ENCODE data around the gene HS3ST4. TPM values are rescaled to one million over a fixed set of nuclear protein-coding genes. Genes with fewer than 3 reads are reported as not detected.

The HS3ST4 gene
- total RNA-seq, 1 experiment from 2014 or later = not detected

GRCh38 chr16:25894093-25894492 lies 202.3 kb downstream of the HS3ST4 start:
- no peaks in the 10 kb centered on the region for H3K36me3 ChIP-seq (ENCODE audit: control insufficient read depth in 1 of 2, insufficient read depth in 2 of 2, low read length in 2 of 2)
- H3K4me2 ChIP-seq (ENCODE audit: low read length) = no peak overlapping the region
- H3K4me3 ChIP-seq (replicated peaks in 1 of 2; ENCODE audit: low read depth in 1 of 2, low read length in 2 of 2) = no peak overlapping the region
- no peaks in the 10 kb centered on the region for H3K27me3 ChIP-seq (ENCODE audit: insufficient read depth, low read length)
- no peak overlapping the region for H2AFZ ChIP-seq (ENCODE audit: low read depth, low read length, poor library complexity, severe bottlenecking)
- ATAC-seq (no peak), DNase-seq (ENCODE audit: low read depth, low spot score) (no peak)
- no peaks in the 10 kb centered on the region for H3K9me2 ChIP-seq (ENCODE audit: insufficient read depth)
- no peaks in the 10 kb centered on the region for H3K4me1 ChIP-seq (ENCODE audit: control insufficient read depth in 1 of 2, insufficient read depth in 2 of 2, low read length in 2 of 2)
- ChIA-PET CTCF (no interaction called here), POLR2A (no interaction called here), RAD21 (ENCODE audit: low non-redundant PET in 1 of 2, low total read pairs in 2 of 2, uncharacterized antibody in 2 of 2, unreplicated experiment in 2 of 2) (no interaction called here)
- H3K27ac ChIP-seq (ENCODE audit: low read depth, low read length) = no peak overlapping the region
- TF ChIP-seq ZFX (IDR thresholded peaks at IDR 0.05) (no peak), POLR2A (IDR thresholded peaks at IDR 0.05; ENCODE audit: borderline replicate concordance, extremely low read depth, insufficient read depth, insufficient read length) (no peak), FOSL1 (IDR thresholded peaks at IDR 0.05; ENCODE audit: low read depth) (no peak), CEBPB (IDR thresholded peaks at IDR 0.05; ENCODE audit: low read depth) (no peak), RAD21 (IDR thresholded peaks at IDR 0.05; ENCODE audit: low read depth) (no peak), SIN3A (IDR thresholded peaks at IDR 0.05; ENCODE audit: low read depth) (no peak), EZH2 (IDR thresholded peaks at IDR 0.05) (no peak), JUND (IDR thresholded peaks at IDR 0.05) (no peak), CTCF (IDR thresholded peaks at IDR 0.05 in 2 of 3, conservative IDR thresholded peaks at IDR 0.05 in 1 of 3; ENCODE audit: borderline replicate concordance in 1 of 3, insufficient read depth in 1 of 3, low read depth in 2 of 3, low read length in 2 of 3) (no peak), ZNF274 (IDR thresholded peaks at IDR 0.05; ENCODE audit: low read depth, low read length) (no peak), ATF3 (IDR thresholded peaks at IDR 0.05) (no peak), CBX3 (IDR thresholded peaks at IDR 0.05; ENCODE audit: low read depth) (no peak), YY1 (IDR thresholded peaks at IDR 0.05; ENCODE audit: extremely low read depth, insufficient replicate concordance, low read depth, low read length) (no peak), SRF (IDR thresholded peaks at IDR 0.05; ENCODE audit: low read depth) (no peak), EZH2phosphoT487 (IDR thresholded peaks at IDR 0.05; ENCODE audit: borderline replicate concordance) (no peak), MAX (IDR thresholded peaks at IDR 0.05) (no peak), REST (IDR thresholded peaks at IDR 0.05; ENCODE audit: low read depth) (no peak), SP1 (IDR thresholded peaks at IDR 0.05; ENCODE audit: low read depth) (no peak), EGR1 (IDR thresholded peaks at IDR 0.05; ENCODE audit: low read depth) (no peak), TCF7L2 (IDR thresholded peaks at IDR 0.05; ENCODE audit: borderline replicate concordance, extremely low read depth, insufficient read depth, insufficient read length) (no peak)
- no peaks in the 10 kb centered on the region for H3K79me2 ChIP-seq (ENCODE audit: insufficient read depth, low read length)
- H3K9ac ChIP-seq (ENCODE audit: low read length) = no peak overlapping the region
- no TSS peak for BruUV-seq (replicated peaks)
- intact Hi-C loops (cut with micrococcal nuclease) = no loop called here
- H4K20me1 ChIP-seq (ENCODE audit: insufficient read depth) = no peaks in the 10 kb centered on the region
- H3K9me3 ChIP-seq (ENCODE audit: control insufficient read depth in 1 of 2, insufficient read depth in 1 of 2, low read depth in 1 of 2, low read length in 2 of 2) = no peaks in the 10 kb centered on the region

Data from HCT116 (cell line).